IgD-negative memory B cell (primary cell): ENCODE results near the gene CXCR3. TPM values are rescaled to one million over a fixed set of nuclear protein-coding genes. Genes with fewer than 3 reads are reported as not detected.
"Not testable (repeated sequence)": the region's sequence is repeated elsewhere in the genome, so short reads cannot be mapped to it uniquely, and the experiment has no call there.

Experiments
- H3K27ac Mint-ChIP-seq, 3 donors: one replicate each; pipeline ENCODE4 v1.8.0; 2020 to 2022; ENCODE audit warnings: mild to moderate bottlenecking in 3 of 3, mixed read lengths in 3 of 3, moderate library complexity in 1 of 3
- H3K27me3 Mint-ChIP-seq: one replicate; pipeline ENCODE4 v1.8.0; 2021; ENCODE audit warnings: mixed read lengths
- H3K36me3 Mint-ChIP-seq: one replicate; pipeline ENCODE4 v1.8.0; 2020; ENCODE audit warnings: mild to moderate bottlenecking, mixed read lengths
- H3K4me1 Mint-ChIP-seq, 3 donors: one replicate each; pipeline ENCODE4 v1.8.0; 2020 to 2022; ENCODE audit warnings: mixed read lengths in 3 of 3, mild to moderate bottlenecking in 1 of 3
- H3K4me3 Mint-ChIP-seq, 4 donors: one replicate each; pipeline ENCODE4 v1.8.0; 2020 to 2022; ENCODE audit warnings: mild to moderate bottlenecking in 4 of 4, mixed read lengths in 4 of 4, moderate library complexity in 3 of 4
- H3K9me3 Mint-ChIP-seq, 3 donors: one replicate each; pipeline ENCODE4 v1.8.0; 2020 to 2021; ENCODE audit warnings: mixed read lengths in 3 of 3, mild to moderate bottlenecking in 1 of 3
- polyA plus RNA-seq: library from polyadenylated mRNA; unstranded; fragments of 300-500 nt; fragmentation: Illumina TruSeq; gene quantifications from one replicate; pipeline ENCODE4 v1.2.3, GENCODE V29; 2021

Gene CXCR3
- polyA plus RNA-seq, 1 donor from 2014 or later, result 73.8 TPM

DNA sequence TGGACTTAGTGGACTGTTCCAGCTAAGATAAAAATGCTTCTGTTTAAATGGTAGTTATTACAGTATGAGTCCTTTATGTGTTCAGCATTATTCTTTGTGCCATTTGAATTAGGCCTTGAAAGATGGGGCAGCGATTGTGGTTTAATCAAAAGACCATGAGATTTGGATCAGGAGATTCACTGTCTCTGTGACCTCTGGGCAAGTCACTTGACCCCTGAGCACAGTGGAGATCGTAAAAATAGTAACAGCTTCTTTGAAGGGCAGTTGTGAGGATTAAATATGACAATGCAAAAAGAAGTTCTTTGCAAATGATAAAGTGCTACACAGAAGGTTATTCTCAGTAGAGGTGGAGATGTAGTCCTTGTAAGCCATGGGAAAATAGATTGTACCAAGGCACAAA is 10.8 kb downstream of the CXCR3 start:
- Mint-ChIP-seq H3K27ac (peak overlapping the region in 2 of 3 donors; percentile 40 to 93), H3K4me3 (peak overlapping the region in 1 of 4 donors; percentile 36), H3K4me1 (peaks cover 7 to 26% (median 12%) of the 10 kb centered on the region in 3 donors), H3K36me3 (peaks cover 8% of the 10 kb centered on the region), H3K27me3 (peaks cover 3% of the 10 kb centered on the region), H3K9me3 (no peaks in the 10 kb centered on the region)

DNA sequence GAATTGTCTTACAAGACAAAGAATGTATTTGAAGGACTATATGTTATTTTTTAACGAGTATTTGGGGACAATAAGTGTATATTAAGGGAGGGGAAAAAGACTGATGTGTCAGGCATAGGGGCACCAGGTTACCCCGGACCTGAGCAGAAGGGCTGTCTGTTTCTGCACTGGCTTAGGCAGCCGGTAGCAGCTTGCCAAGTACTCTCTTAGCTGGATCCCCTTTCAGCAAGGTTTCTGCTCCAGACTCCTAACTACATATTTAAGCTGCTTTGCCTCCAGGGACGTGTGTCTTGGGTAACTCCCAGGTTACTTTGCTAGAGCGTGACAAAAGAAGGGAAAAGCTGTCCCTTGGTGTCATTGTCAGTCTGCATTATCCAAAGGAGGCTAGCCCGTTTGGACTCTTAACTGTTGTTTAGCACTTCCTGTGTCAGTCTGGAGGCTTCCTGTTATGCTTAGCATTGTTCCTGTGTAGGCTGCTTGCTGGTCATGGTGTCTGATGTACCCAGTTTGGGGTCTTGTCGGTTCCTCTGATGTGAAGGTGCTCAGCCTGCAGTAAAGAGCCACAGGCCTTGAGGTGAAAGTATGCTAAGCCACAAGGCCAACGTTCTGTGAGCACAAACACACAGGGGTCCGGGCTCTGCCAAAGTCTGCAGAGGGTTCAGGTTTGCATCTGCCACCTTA is 11.6 kb downstream of the CXCR3 start:
- H3K27me3 Mint-ChIP-seq, result peaks cover 3% of the 10 kb centered on the region
- peaks cover 7 to 26% (median 13%) of the 10 kb centered on the region in 3 donors for H3K4me1 Mint-ChIP-seq
- H3K9me3 Mint-ChIP-seq, result no peaks in the 10 kb centered on the region
- peaks cover 8% of the 10 kb centered on the region for H3K36me3 Mint-ChIP-seq
- peak overlapping the region in 2 of 3 donors; percentile 65 to 86 for H3K27ac Mint-ChIP-seq
- H3K4me3 Mint-ChIP-seq, result peak overlapping the region in 1 of 4 donors; percentile 4

DNA sequence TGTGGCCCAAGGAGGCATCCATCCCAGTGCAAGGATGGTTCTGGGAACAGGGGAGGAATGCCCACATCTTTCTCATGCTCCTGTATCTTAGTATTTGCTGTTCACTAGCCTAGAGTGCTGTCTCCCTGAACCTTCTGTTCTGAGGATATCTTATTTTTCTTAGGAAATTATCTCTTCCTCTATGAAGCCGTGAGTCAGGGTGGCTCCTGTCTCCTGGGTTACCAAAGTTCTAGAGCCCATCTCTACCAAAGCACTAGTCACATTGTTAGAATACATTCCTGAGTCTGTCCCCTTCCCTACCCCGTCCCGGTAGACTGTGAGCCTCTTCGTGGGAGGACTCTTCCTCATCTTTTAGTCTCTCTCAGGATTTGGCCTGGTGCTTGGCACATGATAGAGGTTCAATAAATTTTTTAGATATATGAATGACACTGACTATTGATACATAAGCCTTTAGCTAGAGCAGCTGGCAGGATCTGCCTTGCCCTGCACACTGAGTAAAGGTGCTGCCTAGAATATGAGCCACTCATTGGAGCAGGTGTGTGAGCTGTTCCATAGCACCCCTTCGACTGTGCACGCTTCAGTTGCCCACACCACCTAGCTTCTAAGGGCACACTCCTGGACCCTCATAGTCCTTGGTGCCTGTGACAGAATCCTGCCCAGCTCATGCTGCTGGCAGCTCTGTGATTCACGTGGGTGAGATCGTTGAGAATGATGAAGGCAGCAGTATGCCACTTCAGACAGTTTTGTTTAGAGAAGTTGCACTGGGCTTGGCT is 13.3 kb downstream of the CXCR3 start:
- Mint-ChIP-seq H3K9me3 (no peaks in the 10 kb centered on the region), H3K4me3 (no peak overlapping the region), H3K4me1 (peaks cover 7 to 26% (median 13%) of the 10 kb centered on the region in 3 donors), H3K27me3 (peaks cover 3% of the 10 kb centered on the region), H3K27ac (no peak overlapping the region), H3K36me3 (peaks cover 8% of the 10 kb centered on the region)

DNA sequence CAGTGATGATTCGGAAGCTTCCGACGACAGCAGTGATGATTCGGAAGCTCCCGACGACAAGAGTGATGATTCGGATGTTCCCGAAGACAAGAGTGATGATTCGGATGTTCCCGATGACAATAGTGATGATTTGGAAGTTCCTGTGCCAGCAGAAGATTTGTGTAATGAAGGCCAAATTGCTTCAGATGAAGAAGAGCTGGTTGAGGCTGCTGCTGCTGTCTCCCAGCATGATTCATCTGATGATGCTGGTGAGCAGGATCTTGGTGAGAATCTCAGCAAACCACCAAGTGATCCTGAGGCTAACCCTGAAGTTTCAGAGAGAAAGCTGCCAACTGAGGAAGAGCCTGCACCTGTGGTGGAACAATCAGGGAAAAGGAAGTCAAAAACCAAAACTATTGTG is 14.2 kb downstream of the CXCR3 start:
- Mint-ChIP-seq H3K4me1 (peaks cover 5 to 22% (median 13%) of the 10 kb centered on the region in 3 donors), H3K4me3 (no peak overlapping the region), H3K9me3 (no peaks in the 10 kb centered on the region), H3K27ac (no peak overlapping the region), H3K36me3 (peaks cover 7% of the 10 kb centered on the region), H3K27me3 (peaks cover 3% of the 10 kb centered on the region)

DNA sequence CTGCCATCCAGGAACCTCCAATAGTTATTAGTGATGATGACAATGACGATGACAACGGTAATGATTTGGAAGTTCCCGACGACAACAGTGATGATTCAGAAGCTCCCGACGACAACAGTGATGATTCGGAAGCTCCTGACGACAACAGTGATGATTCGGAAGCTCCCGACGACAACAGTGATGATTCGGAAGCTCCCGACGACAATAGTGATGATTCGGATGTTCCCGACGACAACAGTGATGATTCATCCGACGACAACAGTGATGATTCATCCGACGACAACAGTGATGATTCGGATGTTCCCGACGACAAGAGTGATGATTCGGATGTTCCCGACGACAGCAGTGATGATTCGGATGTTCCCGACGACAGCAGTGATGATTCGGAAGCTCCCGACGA is 14.7 kb downstream of the CXCR3 start:
- H3K36me3 Mint-ChIP-seq, result peaks cover 6% of the 10 kb centered on the region
- H3K9me3 Mint-ChIP-seq, result no peaks in the 10 kb centered on the region
- H3K27ac Mint-ChIP-seq, result peak overlapping the region in 1 of 3 donors; percentile 67
- no peak overlapping the region for H3K4me3 Mint-ChIP-seq
- peaks cover 3% of the 10 kb centered on the region for H3K27me3 Mint-ChIP-seq
- H3K4me1 Mint-ChIP-seq, result peaks cover 4 to 19% (median 13%) of the 10 kb centered on the region in 3 donors

DNA sequence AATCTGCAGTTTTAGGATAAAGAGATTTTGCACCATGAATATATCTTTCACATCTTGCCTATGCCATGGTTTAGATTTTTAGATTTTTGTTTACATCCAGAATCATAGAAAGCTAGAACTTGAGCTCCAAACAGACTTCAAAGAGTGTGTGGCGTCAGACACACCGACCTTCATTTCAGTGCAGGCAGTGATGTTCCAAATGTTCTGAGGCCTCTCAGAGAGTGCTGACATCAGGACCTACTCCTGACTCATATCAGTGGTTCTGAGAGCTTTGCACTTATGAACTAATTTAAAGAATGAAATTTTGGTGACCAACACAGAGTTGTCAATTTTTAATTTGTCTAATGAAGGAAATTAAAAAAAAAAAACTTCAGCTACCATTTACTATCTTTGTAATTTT is 18.3 kb downstream of the CXCR3 start:
- H3K27ac Mint-ChIP-seq, result no peak overlapping the region
- H3K36me3 Mint-ChIP-seq, result peaks cover 3% of the 10 kb centered on the region

DNA sequence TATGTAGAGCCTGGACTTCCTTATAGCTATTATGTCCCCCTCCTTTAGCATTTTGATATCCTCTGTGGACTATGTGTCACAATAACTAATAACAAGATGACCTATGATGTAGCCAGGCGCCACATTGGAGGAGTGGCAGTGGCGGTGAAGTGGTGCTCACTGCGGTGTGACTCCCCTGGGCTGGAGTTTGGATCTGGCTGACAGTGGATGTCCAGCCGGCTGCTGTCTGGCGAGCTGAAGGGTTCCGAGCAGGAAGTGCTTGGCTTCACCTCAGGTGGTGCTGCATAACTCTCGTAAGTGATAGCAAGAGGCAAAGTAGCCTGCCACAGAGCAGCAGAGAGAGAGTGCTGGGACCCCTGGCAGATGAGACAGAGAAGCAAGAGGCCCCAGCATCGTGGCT is 25.1 kb downstream of the CXCR3 start:
- H3K9me3 Mint-ChIP-seq, H3K27ac Mint-ChIP-seq, H3K27me3 Mint-ChIP-seq, H3K4me1 Mint-ChIP-seq, H3K4me3 Mint-ChIP-seq, H3K36me3 Mint-ChIP-seq: not testable (repeated sequence)

More for the DNA sequence above, 18.3 kb downstream of the CXCR3 start:
- peaks cover 0 to 5% (median 0%) of the 10 kb centered on the region in 3 donors for H3K4me1 Mint-ChIP-seq
- H3K9me3 Mint-ChIP-seq, result no peaks in the 10 kb centered on the region
- H3K4me3 Mint-ChIP-seq, result no peak overlapping the region
- H3K27me3 Mint-ChIP-seq, result no peaks in the 10 kb centered on the region

DNA sequence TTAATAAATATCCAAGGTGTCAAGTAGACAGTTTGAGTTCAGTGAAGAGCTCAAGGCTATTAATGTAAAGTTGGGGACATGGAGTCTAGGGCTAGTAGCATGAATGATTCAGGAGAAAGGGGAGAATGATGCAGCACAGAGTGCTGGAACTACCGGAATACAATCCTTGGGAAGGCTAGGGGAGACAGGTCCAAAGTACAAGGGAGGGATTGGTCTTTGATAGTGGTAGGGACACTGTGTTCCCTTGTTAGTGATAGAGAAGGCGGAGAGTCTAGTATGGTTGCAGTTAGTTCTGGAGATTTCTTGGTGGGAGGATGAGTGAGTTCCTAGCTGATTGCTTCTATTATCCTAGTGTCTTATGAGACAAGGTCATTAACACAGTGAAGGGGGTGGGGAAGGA is 31.4 kb downstream of the CXCR3 start:
- Mint-ChIP-seq H3K27ac (peak overlapping the region in 1 of 3 donors; percentile 74), H3K9me3 (no peaks in the 10 kb centered on the region)

DNA sequence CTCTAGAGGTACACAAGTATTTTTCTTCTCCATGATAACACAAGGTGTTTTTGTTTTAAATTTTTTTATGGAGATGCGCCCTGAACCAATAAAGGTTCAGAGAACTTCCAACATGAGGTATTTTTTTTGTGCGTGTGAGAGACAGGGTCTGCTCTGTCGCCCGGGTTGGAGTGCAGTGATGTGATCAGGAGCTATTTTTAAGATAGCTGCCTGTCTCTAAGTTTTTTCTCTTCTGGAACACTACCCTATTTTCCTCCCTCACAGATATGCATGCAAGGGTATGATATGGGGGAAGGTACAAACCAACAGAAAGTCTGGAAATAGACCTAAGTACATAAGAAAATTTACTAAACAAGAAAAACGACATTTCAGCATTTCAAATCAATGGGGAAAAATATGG is 37.1 kb downstream of the CXCR3 start:
- no peaks in the 10 kb centered on the region for H3K36me3 Mint-ChIP-seq
- H3K27me3 Mint-ChIP-seq, result no peaks in the 10 kb centered on the region
- H3K4me3 Mint-ChIP-seq, result no peak overlapping the region
- peaks cover 0 to 1% (median 0%) of the 10 kb centered on the region in 3 donors for H3K4me1 Mint-ChIP-seq
- peaks cover 0 to 2% (median 0%) of the 10 kb centered on the region in 3 donors for H3K9me3 Mint-ChIP-seq
- H3K27ac Mint-ChIP-seq, result no peak overlapping the region

More for the DNA sequence above, 31.4 kb downstream of the CXCR3 start:
- Mint-ChIP-seq H3K36me3 (no peaks in the 10 kb centered on the region), H3K27me3 (no peaks in the 10 kb centered on the region), H3K4me1 (peaks cover 0 to 4% (median 0%) of the 10 kb centered on the region in 3 donors), H3K4me3 (no peak overlapping the region)

DNA sequence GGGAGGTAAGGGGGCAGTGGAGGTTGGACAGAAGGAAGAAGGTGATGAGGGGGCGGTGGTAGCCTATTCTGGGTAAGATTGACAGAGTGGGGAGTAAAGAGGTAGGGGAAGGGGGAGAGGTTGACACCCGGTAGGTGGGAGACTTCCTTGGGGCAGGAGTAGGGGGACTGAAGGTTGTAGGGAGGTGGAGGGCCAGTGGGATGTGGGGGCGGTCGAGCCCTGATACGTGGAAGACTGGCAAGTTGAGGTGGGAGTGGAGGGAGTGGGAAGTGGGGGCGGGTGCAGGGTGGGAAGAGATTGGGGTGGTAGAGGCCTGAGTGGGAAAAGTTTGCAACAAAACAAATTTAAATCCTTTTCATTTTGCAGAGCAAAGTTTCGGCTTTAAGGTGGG is 38.3 kb downstream of the CXCR3 start:
- no peak overlapping the region for H3K27ac Mint-ChIP-seq
- H3K4me1 Mint-ChIP-seq, result peaks cover 0 to 1% (median 0%) of the 10 kb centered on the region in 3 donors
- peaks cover 0 to 2% (median 0%) of the 10 kb centered on the region in 3 donors for H3K9me3 Mint-ChIP-seq
- no peaks in the 10 kb centered on the region for H3K36me3 Mint-ChIP-seq
- no peak overlapping the region for H3K4me3 Mint-ChIP-seq
- H3K27me3 Mint-ChIP-seq, result no peaks in the 10 kb centered on the region

DNA sequence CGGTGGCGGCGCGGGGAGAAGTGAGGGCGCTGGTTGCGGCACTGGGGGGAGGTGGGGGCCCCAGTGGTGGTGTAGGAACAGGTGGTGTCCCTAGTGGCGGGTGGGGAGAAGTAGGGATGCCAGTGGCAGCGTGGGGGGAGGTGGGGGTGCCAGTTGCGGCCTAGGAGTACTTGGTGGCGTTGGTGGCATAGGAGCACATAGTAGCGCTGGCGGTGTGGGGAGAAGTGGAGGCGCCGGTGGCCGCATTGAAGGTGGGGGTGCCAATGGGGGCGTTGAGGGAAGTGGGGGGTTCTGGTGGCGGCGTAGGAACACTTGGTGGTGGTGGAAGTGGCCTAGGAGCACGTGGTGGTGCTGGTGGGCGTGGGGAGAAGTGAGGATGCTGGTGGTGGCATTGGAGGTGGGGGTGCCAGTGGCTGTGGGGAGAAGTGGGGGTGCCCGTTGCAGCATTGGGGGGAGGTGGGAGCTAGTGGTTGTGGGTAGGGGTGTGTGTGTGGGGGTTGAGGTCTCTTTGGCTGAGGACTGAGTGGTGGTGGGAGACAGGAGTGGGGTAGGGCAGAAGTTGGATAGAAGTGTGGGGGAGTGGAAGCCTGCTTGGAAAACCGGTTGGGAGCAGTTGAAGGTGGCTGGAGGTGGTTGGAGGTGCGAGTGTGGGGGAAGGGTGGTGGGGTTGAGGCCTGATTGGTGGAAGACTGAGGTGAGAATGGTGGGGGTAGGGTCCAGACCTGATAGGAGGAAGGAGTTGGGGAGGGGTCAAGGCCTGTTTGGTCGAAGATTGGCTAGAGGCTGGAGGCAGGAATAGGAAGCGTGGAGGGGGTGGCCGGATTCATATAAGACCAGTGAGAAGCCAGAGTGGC is 38.9 kb downstream of the CXCR3 start:
- Mint-ChIP-seq H3K27ac (no peak overlapping the region), H3K9me3 (peaks cover 0 to 2% (median 0%) of the 10 kb centered on the region in 3 donors), H3K4me1 (peaks cover 0 to 1% (median 0%) of the 10 kb centered on the region in 3 donors), H3K4me3 (no peak overlapping the region), H3K36me3 (no peaks in the 10 kb centered on the region), H3K27me3 (no peaks in the 10 kb centered on the region)

DNA sequence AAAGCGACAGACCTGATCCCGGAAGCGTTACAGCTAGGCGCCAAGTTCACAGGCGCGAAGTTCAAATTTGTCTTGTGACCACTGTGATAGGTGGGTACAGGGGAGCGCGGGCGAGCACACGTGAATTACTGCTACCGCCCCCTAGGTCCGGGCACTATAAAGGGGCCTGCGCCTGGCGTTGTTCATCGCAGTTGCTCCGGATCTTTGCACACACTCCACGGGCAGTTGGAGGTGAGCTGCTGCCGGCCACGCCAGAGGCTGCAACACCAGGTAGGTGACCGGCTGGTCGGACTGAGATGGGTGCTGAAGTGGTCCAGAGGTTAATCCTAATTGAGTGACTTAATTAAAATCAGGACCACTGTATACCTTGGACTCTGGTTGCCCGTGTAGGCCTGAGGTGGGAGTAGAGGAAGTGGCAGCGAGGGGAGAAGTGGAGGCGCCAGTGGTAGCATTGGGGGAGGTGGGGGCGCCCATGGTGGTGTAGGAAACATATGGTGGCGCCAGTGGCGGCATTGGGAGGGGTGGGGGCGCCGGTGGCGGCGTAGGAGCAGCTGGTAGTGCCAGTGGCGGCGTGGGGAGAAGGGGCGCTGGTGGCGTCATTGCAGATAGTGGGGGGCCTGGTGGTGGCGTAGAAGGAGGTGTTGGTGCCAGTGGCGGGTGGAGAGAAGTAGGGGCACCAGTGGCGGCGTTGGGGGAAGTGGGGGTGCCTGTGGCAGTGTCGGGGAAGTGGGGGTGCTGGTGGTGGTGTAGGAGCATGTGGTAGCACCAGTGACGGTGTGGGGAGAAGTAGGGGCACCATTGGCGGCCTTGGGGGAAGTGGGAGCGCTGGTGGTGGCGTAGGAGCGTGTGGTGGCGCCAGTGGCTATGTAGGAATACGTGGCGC is 39.8 kb downstream of the CXCR3 start, which contains the start of gene GCNA:
TSS of gene GCNA (plus strand) at position 185 of the 883 bp plus-strand sequence. CDS start 2,385 bp downstream, outside the sequence.
- peak within 1 kb of the TSS in 1 of 3 donors; percentile 50 for H3K27ac Mint-ChIP-seq
- no peak within 1 kb of the TSS for H3K4me3 Mint-ChIP-seq
- peaks cover 0 to 1% (median 0%) of the 10 kb centered on the region in 3 donors for H3K4me1 Mint-ChIP-seq
- H3K36me3 Mint-ChIP-seq, result no peaks in the 10 kb centered on the region
- peaks cover 0 to 2% (median 0%) of the 10 kb centered on the region in 3 donors for H3K9me3 Mint-ChIP-seq
- no peaks in the 10 kb centered on the region for H3K27me3 Mint-ChIP-seq

DNA sequence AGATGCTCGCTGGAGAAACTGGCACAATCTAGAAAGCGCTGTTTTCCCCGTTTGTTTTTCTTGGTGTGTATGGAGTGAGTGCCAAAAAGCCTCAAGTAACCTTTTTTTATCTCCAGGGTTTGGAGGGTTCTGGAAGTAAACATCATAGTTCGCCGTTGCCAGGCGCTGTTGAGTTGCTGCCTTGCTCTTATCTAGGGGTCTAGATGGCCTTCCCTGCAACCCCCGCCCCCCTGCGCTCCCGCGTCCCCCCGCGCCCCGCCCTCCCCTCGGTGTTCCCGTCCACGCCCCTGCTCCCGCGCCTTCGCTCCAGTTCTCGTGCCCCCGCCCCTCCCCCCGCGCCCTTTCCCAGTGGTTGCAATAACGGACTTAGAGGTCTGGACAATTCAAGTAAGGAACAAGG is 40.6 kb downstream of the CXCR3 start:
- Mint-ChIP-seq H3K36me3 (no peaks in the 10 kb centered on the region), H3K4me1 (peaks cover 0 to 1% (median 0%) of the 10 kb centered on the region in 3 donors), H3K27ac (no peak overlapping the region), H3K27me3 (no peaks in the 10 kb centered on the region), H3K4me3 (no peak overlapping the region), H3K9me3 (peaks cover 0 to 2% (median 0%) of the 10 kb centered on the region in 3 donors)

DNA sequence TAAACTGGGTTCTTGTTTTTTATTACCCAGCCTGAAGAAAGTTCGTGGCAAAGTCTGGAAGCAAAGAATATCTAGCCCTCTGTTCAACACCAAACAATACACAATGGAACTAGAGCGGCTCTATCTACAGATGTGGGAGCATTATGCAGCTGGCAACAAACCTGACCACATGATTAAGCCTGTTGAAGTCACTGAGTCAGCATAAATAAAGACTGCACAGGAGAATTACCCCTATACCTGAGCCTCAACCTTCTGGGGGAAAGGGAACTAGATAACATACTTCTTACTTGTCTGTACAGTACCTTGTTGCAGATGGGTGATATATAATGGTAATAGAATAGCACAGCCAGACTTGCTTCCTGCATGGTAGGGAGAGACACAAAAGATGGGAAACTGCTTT is 44.7 kb downstream of the CXCR3 start:
- Mint-ChIP-seq H3K4me1 (peaks cover 0 to 1% (median 0%) of the 10 kb centered on the region in 3 donors), H3K36me3 (no peaks in the 10 kb centered on the region), H3K4me3 (no peak overlapping the region), H3K9me3 (no peaks in the 10 kb centered on the region), H3K27ac (peak overlapping the region in 1 of 3 donors; percentile 18), H3K27me3 (no peaks in the 10 kb centered on the region)
